Hepatocyte (in vitro differentiated cells): ENCODE data around the gene IRF6. TPM values are rescaled to one million over a fixed set of nuclear protein-coding genes. Genes with fewer than 3 reads are reported as not detected.

Experiments
- DNase-seq: peaks from one replicate; pipeline ENCODE4 v3.0.0-alpha.2; 2016; ENCODE audit warnings: low spot score
- H2AFZ ChIP-seq: fragments of 200-600 bp; sonication (generic); 2 replicates; pipeline ENCODE4 v1.6.0; 2016; ENCODE audit warnings: antibody characterized with exemption, mild to moderate bottlenecking
- H3K27ac ChIP-seq: fragments of 200-600 bp; sonication (generic); 2 replicates; pipeline ENCODE4 v1.5.1; 2016; ENCODE audit warnings: mild to moderate bottlenecking
- H3K27me3 ChIP-seq: fragments of 200-600 bp; sonication (generic); 2 replicates; pipeline ENCODE4 v1.6.1; 2016
- H3K36me3 ChIP-seq: fragments of 200-600 bp; sonication (generic); replicated peaks from 2 replicates; pipeline ENCODE4 v1.5.1; 2016; ENCODE audit warnings: low read depth; ENCODE audit not compliant: insufficient read depth
- H3K4me1 ChIP-seq: fragments of 200-600 bp; sonication (generic); 2 replicates; pipeline ENCODE4 v1.5.1; 2016; ENCODE audit warnings: mild to moderate bottlenecking, moderate library complexity; ENCODE audit not compliant: insufficient read depth
- H3K4me2 ChIP-seq: fragments of 200-600 bp; sonication (generic); 2 replicates; pipeline ENCODE4 v1.6.0; 2016
- H3K4me3 ChIP-seq: fragments of 200-600 bp; sonication (generic); 2 replicates; pipeline ENCODE4 v1.5.1; 2016; ENCODE audit warnings: mild to moderate bottlenecking
- H3K79me2 ChIP-seq: fragments of 200-600 bp; sonication (generic); 2 replicates; pipeline ENCODE4 v1.6.0; 2017; ENCODE audit warnings: mild to moderate bottlenecking
- H3K9me2 ChIP-seq: fragments of 200-600 bp; sonication (generic); replicated peaks from 2 replicates; pipeline ENCODE4 v1.6.0; 2017; ENCODE audit warnings: mild to moderate bottlenecking; ENCODE audit not compliant: insufficient read depth
- H3K9me3 ChIP-seq: fragments of 200-600 bp; sonication (generic); 2 replicates; pipeline ENCODE4 v1.5.1; 2016; ENCODE audit warnings: low read depth, mild to moderate bottlenecking
- H4K20me1 ChIP-seq: fragments of 200-600 bp; sonication (generic); 2 replicates; pipeline ENCODE4 v1.6.0; 2016; ENCODE audit warnings: mild to moderate bottlenecking; ENCODE audit not compliant: insufficient read depth, poor library complexity, severe bottlenecking
- CTCF ChIP-seq: fragments of 200-600 bp; sonication (generic); IDR thresholded peaks from 2 replicates; pipeline ENCODE4 v1.5.1; 2016; ENCODE audit warnings: antibody characterized with exemption, mild to moderate bottlenecking; ENCODE audit not compliant: poor library complexity
- EZH2 ChIP-seq: fragments of 200-600 bp; sonication (generic); IDR thresholded peaks from 2 replicates; pipeline ENCODE4 v1.6.1; 2016; ENCODE audit warnings: antibody characterized with exemption, mild to moderate bottlenecking, borderline replicate concordance
- EZH2phosphoT487 ChIP-seq: fragments of 200-600 bp; sonication (generic); IDR thresholded peaks from one replicate; pipeline ENCODE4 v1.6.1; 2018; ENCODE audit warnings: antibody characterized with exemption, mild to moderate bottlenecking, low read depth, moderate library complexity; ENCODE audit not compliant: unreplicated experiment, severe bottlenecking
- WGBS: methylation state at CpG from one replicate; pipeline ENCODE4 v1.1.6; 2016; ENCODE audit warnings: low lambda C conversion rate; ENCODE audit errors: missing lambda C conversion rate; 5-methylcytosine and 5-hydroxymethylcytosine counted together
- polyA plus RNA-seq: library from polyadenylated mRNA; unstranded; fragments of >200 nt; fragmentation: Nextera tagmentation; extraction: Ambion mirVana; gene quantifications from 2 replicates; pipeline ENCODE4 v1.2.1, GENCODE V29; 2016
- total RNA-seq: library from RNA; depleted of rRNA; stranded (reverse); fragments of >200 nt; gene quantifications from 2 replicates; pipeline ENCODE4 v1.2.3, GENCODE V29; 2014

The IRF6 gene
- total and polyA plus RNA-seq, 2 experiments from 2014 or later: 31.0 to 35.3 TPM

- Histone ChIP-seq H3K27me3 (no peaks in the 10 kb centered on the region), H3K79me2 (no peaks in the 10 kb centered on the region), H4K20me1 (no peaks in the 10 kb centered on the region), H2AFZ (no peak overlapping the region), H3K9me2 (no peaks in the 10 kb centered on the region), H3K4me1 (no peaks in the 10 kb centered on the region), H3K4me2 (no peak overlapping the region), H3K27ac (no peak overlapping the region), H3K4me3 (no peak overlapping the region), H3K36me3 (no peaks in the 10 kb centered on the region), H3K9me3 (no peaks in the 10 kb centered on the region)
- DNase-seq: no peak
- TF ChIP-seq CTCF (no peak), EZH2phosphoT487 (no peak), EZH2 (no peak)
- 74% methylated on average over 2 of the region's 2 CpGs for WGBS
Measured at GRCh38 chr1:209749205-209749604, 56.7 kb downstream of the IRF6 start.

- 66% methylated on average over 4 of the region's 4 CpGs for WGBS
- Histone ChIP-seq H3K36me3 (no peaks in the 10 kb centered on the region), H3K4me2 (no peak overlapping the region), H3K79me2 (no peaks in the 10 kb centered on the region), H3K4me1 (no peaks in the 10 kb centered on the region), H2AFZ (no peak overlapping the region), H3K27me3 (no peaks in the 10 kb centered on the region), H3K9me2 (no peaks in the 10 kb centered on the region), H3K27ac (no peak overlapping the region), H4K20me1 (no peaks in the 10 kb centered on the region), H3K4me3 (no peak overlapping the region), H3K9me3 (no peaks in the 10 kb centered on the region)
- DNase-seq: no peak
- TF ChIP-seq EZH2phosphoT487: no peak
- no peak for TF ChIP-seq CTCF
- no peak for TF ChIP-seq EZH2
Measured at GRCh38 chr1:209748620-209749019, 57.3 kb downstream of the IRF6 start.

- H4K20me1 ChIP-seq: no peaks in the 10 kb centered on the region
- H3K36me3 ChIP-seq: no peaks in the 10 kb centered on the region
- no peaks in the 10 kb centered on the region for H3K79me2 ChIP-seq
- peak overlapping the region; percentile 22 for H3K27ac ChIP-seq
- peak overlapping the region; percentile 34 for H2AFZ ChIP-seq
- peak overlapping the region; percentile 68 for H3K4me2 ChIP-seq
- H3K9me3 ChIP-seq: no peaks in the 10 kb centered on the region
- no peak for TF ChIP-seq EZH2phosphoT487
- TF ChIP-seq CTCF: peak; percentile 99
- no peaks in the 10 kb centered on the region for H3K9me2 ChIP-seq
- no peaks in the 10 kb centered on the region for H3K4me1 ChIP-seq
- H3K27me3 ChIP-seq: no peaks in the 10 kb centered on the region
- no peak overlapping the region for H3K4me3 ChIP-seq
- peak; percentile 97 for DNase-seq
- WGBS: 10% methylated on average over 37 of the region's 37 CpGs
Measured at GRCh38 chr1:209747580-209748262, 58.2 kb downstream of the IRF6 start.
